ENCODE measurements around the gene OR6P1.

OR6P1 gene

GRCh38 chr1:158516966-158517365, 53.4 kb downstream of the OR6P1 start:
- no peak for DNase-seq (ENCODE audit: low read depth)
